Measurements from ENCODE around the gene GRAMD1A. TPM values are rescaled to one million over a fixed set of nuclear protein-coding genes. Genes with fewer than 3 reads are reported as not detected.
"Not testable (repeated sequence)": the region's sequence is repeated elsewhere in the genome, so short reads cannot be mapped to it uniquely, and the experiment has no call there.

Gene GRAMD1A
- total RNA-seq, 1 donor from 2014 or later: 26.2 TPM

- Histone ChIP-seq H3K36me3 (peaks cover 58% of the 10 kb centered on the region), H3K9me3 (replicated peaks) (no peaks in the 10 kb centered on the region), H3K27ac (replicated peaks) (peak overlapping the region; percentile 9), H3K4me1 (peaks cover 56% of the 10 kb centered on the region), H3K27me3 (ENCODE audit: low read depth) (no peaks in the 10 kb centered on the region), H3K4me3 (no peak overlapping the region)
- no peak for TF ChIP-seq CTCF (IDR thresholded peaks at IDR 0.05; ENCODE audit: borderline replicate concordance)
- DNase-seq: no peak
- intact Hi-C loops (cut with micrococcal nuclease): no loop called here
Observed at GRCh38 chr19:35011091-35011689, 11.1 kb downstream of the GRAMD1A start.

- no peak overlapping the region for H3K4me3 ChIP-seq
- DNase-seq: no peak
- no peaks in the 10 kb centered on the region for H3K27me3 ChIP-seq (ENCODE audit: low read depth)
- peak overlapping the region; percentile 58 for H3K27ac ChIP-seq (replicated peaks)
- peaks cover 62% of the 10 kb centered on the region for H3K36me3 ChIP-seq
- intact Hi-C loops (cut with micrococcal nuclease): loop anchor here (2.0 kb wide), 1 partner anchor 39 kb away; no protein-coding TSS in a partner anchor
- H3K4me1 ChIP-seq: peaks cover 48% of the 10 kb centered on the region
- no peak for TF ChIP-seq CTCF (IDR thresholded peaks at IDR 0.05; ENCODE audit: borderline replicate concordance)
- no peaks in the 10 kb centered on the region for H3K9me3 ChIP-seq (replicated peaks)
Observed at GRCh38 chr19:35011737-35012682, 11.9 kb downstream of the GRAMD1A start.

- Histone ChIP-seq H3K4me3 (no peak overlapping the region), H3K27me3 (ENCODE audit: low read depth) (no peaks in the 10 kb centered on the region), H3K9me3 (replicated peaks) (no peaks in the 10 kb centered on the region), H3K27ac (replicated peaks) (peak overlapping the region; percentile 58), H3K36me3 (peaks cover 74% of the 10 kb centered on the region), H3K4me1 (peaks cover 37% of the 10 kb centered on the region)
- peak; percentile 97 for TF ChIP-seq CTCF (IDR thresholded peaks at IDR 0.05; ENCODE audit: borderline replicate concordance)
- intact Hi-C loops (cut with micrococcal nuclease): loop anchor here (2.0 kb wide), 1 partner anchor 40 kb away; no protein-coding TSS in a partner anchor
- peak; percentile 76 for DNase-seq
Observed at GRCh38 chr19:35013041-35013819, 13.1 kb downstream of the GRAMD1A start.

GRCh38 chr19:35013820-35014754 is 14.0 kb downstream of the GRAMD1A start:
- peaks cover 32% of the 10 kb centered on the region for H3K4me1 ChIP-seq
- no peak for DNase-seq

GRCh38 chr19:35014774-35015173 is 14.7 kb downstream of the GRAMD1A start:
- H3K27me3 ChIP-seq (ENCODE audit: low read depth); H3K9me3 ChIP-seq (replicated peaks); DNase-seq; H3K27ac ChIP-seq (replicated peaks); intact Hi-C loops (cut with micrococcal nuclease); H3K4me3 ChIP-seq: not testable (repeated sequence)
- peaks cover 81% of the 10 kb centered on the region for H3K36me3 ChIP-seq
- peaks cover 26% of the 10 kb centered on the region for H3K4me1 ChIP-seq

More at GRCh38 chr19:35013820-35014754, 14.0 kb downstream of the GRAMD1A start:
- intact Hi-C loops (cut with micrococcal nuclease): loop anchor here (2.0 kb wide), 1 partner anchor 41 kb away; no protein-coding TSS in a partner anchor
- no peaks in the 10 kb centered on the region for H3K27me3 ChIP-seq (ENCODE audit: low read depth)
- TF ChIP-seq CTCF (IDR thresholded peaks at IDR 0.05; ENCODE audit: borderline replicate concordance): no peak
- peak overlapping the region; percentile 12 for H3K27ac ChIP-seq (replicated peaks)
- H3K36me3 ChIP-seq: peaks cover 81% of the 10 kb centered on the region
- H3K4me3 ChIP-seq: no peak overlapping the region
- no peaks in the 10 kb centered on the region for H3K9me3 ChIP-seq (replicated peaks)

Measured in left ventricle myocardium inferior (tissue), 1 donor.